ENCODE data around the gene TECPR2.

- TF ChIP-seq POLR2AphosphoS5 (IDR thresholded peaks at IDR 0.05; ENCODE audit: low read depth, low read length) (no peak), POLR2A (IDR thresholded peaks at IDR 0.05; ENCODE audit: borderline replicate concordance, extremely low read depth, insufficient read depth, insufficient read length) (no peak), EZH2 (IDR thresholded peaks at IDR 0.05) (no peak), SRF (IDR thresholded peaks at IDR 0.05; ENCODE audit: low read depth) (no peak)
- TF ChIP-seq, protein P1, sequence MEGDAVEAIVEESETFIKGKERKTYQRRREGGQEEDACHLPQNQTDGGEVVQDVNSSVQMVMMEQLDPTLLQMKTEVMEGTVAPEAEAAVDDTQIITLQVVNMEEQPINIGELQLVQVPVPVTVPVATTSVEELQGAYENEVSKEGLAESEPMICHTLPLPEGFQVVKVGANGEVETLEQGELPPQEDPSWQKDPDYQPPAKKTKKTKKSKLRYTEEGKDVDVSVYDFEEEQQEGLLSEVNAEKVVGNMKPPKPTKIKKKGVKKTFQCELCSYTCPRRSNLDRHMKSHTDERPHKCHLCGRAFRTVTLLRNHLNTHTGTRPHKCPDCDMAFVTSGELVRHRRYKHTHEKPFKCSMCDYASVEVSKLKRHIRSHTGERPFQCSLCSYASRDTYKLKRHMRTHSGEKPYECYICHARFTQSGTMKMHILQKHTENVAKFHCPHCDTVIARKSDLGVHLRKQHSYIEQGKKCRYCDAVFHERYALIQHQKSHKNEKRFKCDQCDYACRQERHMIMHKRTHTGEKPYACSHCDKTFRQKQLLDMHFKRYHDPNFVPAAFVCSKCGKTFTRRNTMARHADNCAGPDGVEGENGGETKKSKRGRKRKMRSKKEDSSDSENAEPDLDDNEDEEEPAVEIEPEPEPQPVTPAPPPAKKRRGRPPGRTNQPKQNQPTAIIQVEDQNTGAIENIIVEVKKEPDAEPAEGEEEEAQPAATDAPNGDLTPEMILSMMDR (IDR thresholded peaks at IDR 0.05 in 2 of 3, conservative IDR thresholded peaks at IDR 0.05 in 1 of 3; ENCODE audit: borderline replicate concordance in 1 of 3, insufficient read depth in 1 of 3, low read depth in 2 of 3, low read length in 2 of 3): no peak
Observed at GRCh38 chr14:102479777-102480176, 117.0 kb downstream of the TECPR2 start.
